Heart right ventricle (tissue), 16 donors: ENCODE measurements around the gene EFHD2. TPM values are rescaled to one million over a fixed set of nuclear protein-coding genes. Genes with fewer than 3 reads are reported as not detected.
A peak's percentile ranks its signal among the peaks of the same experiment; 100 is the strongest.

ENCODE experiments used
- ATAC-seq, 8 donors: fragments of 200-7000 bp; cut with Tn5 transposase; one replicate each; pipeline ENCODE4 v1.9.1; 2020; ENCODE audit warnings: mild to moderate bottlenecking in 8 of 8, moderate library complexity in 8 of 8, moderate number of reproducible peaks in 1 of 8
- DNase-seq, 2 donors: peaks; one replicate each; pipeline ENCODE4 v3.0.0-alpha.2; 2020
- H3K27ac ChIP-seq, 10 donors: fragments of 200-600 bp; sonication (generic) in 2 of 10; one replicate each; pipeline versions ENCODE4 v1.5.0 to v1.8.0; 2020 to 2022; ENCODE audit warnings: mild to moderate bottlenecking in 3 of 10
- H3K27me3 ChIP-seq, 7 donors: fragments of 200-600 bp; one replicate each; pipeline ENCODE4 v1.8.0; 2021 to 2022; ENCODE audit warnings: mild to moderate bottlenecking in 2 of 7
- H3K36me3 ChIP-seq, 9 donors: fragments of 200-600 bp; sonication (generic) in 1 of 9; one replicate each; pipeline versions ENCODE4 v1.5.0 to v1.8.0; 2020 to 2022; ENCODE audit warnings: mild to moderate bottlenecking in 2 of 9
- H3K4me1 ChIP-seq, 9 donors: fragments of 200-600 bp; sonication (generic) in 1 of 9; one replicate each; pipeline versions ENCODE4 v1.5.0 to v1.8.0; 2020 to 2022; ENCODE audit warnings: mild to moderate bottlenecking in 4 of 9
- H3K4me3 ChIP-seq, 10 donors: fragments of 200-600 bp; sonication (generic) in 2 of 10; one replicate each; pipeline versions ENCODE4 v1.5.0 to v1.8.0; 2020 to 2022; ENCODE audit warnings: mild to moderate bottlenecking in 7 of 10, moderate library complexity in 2 of 10
- H3K9me3 ChIP-seq, 11 donors: fragments of 200-600 bp in 10 of 11; sonication (generic) in 2 of 11; one replicate each; pipeline versions ENCODE4 v1.5.0 to v1.8.0; 2013 to 2022; ENCODE audit warnings: mild to moderate bottlenecking in 2 of 11, control low read depth in 1 of 11, moderate library complexity in 1 of 11
- CTCF ChIP-seq, 9 donors: fragments of 200-600 bp; sonication (generic) in 2 of 9; IDR thresholded peaks; one replicate each; pipeline versions ENCODE4 v1.5.0 to v1.8.0; 2021 to 2022; ENCODE audit warnings: antibody characterized with exemption in 9 of 9, mild to moderate bottlenecking in 5 of 9, moderate library complexity in 1 of 9
- WGBS, 2 donors: extraction: QIAGEN DNeasy Blood & Tissue Kit; methylation state at CpG; one replicate each; pipeline ENCODE4 v1.1.7; 2013; ENCODE audit warnings: inconsistent platforms in 1 of 2; 5-methylcytosine and 5-hydroxymethylcytosine counted together
- intact Hi-C, 10 donors: fragments of 100-400 bp; cut with DNase I; formaldehyde crosslinking; loops; one replicate each; pipeline versions ENCODE4 v1.11.1 to v1.14.2; 2022
- polyA plus RNA-seq, 2 donors: library from polyadenylated mRNA; stranded (reverse); fragments of 200-250 nt; gene quantifications; one replicate each; pipeline ENCODE4 v1.2.3, GENCODE V29; 2013
- total RNA-seq, 10 donors: library from RNA; stranded (reverse); fragmentation: NEBNext Ultra II Directional in 3 of 10; extraction: Animal tissue kit (Norgen Biotek cat#: 25700) in 3 of 10; gene quantifications; one replicate each; pipeline versions ENCODE4 v1.2.1 to v1.2.4, GENCODE V29; 2021 to 2023
- donor health status: Arrhythmogenic right ventricular cardiomyopathy.
- donor health status: ischemic (EF 13 %, LVEDD 7.1; RV severe dilation, severe dysfunction).
- donor health status: healthy with polysubstance abuse.
- donor health status: DM: no; HTN: yes; CAD: no.
- donor health status: DM: no; HTN: no; CAD: no.
- donor health status: ischemic (EF 25% LVEDD 6.9; RV normal size, moderate dysfunction).
- donor health status: ischemic (EF 25% LVEDD 5.7; RV mildly dilated, moderate dysfunction).
- donor health status: healthy.
- donor health status: DM: yes; HTN: yes; CAD: no.
- donor health status: Ischemic cardiomyopathy.
- donor health status: ischemic (EF 35%, LVEDD 5.7; RV mildly dilated, moderate dysfunction).
- donor health status: nonischemic (EF 11% LVEDD 7.7; RV severe dilation, severe dysfunction).
- donor health status: DM: yes; HTN: yes; CAD: no.
- donor health status: PGD.
- donor health status: ischemic (EF 29% LVEDD 5.4; RV normal size, mild dysfunction).
- donor health status: nonischemic (EF 23%, LVEDD 6.1; RV moderate dilation, normal function).

EFHD2 gene
- total and polyA plus RNA-seq, 12 donors: 9.4 to 32.1 (median 14.7) TPM

GRCh38 chr1:15406614-15407559 is 2.8 kb upstream of the EFHD2 start:
- H3K4me1 ChIP-seq: peaks cover 5 to 31% (median 20%) of the 10 kb centered on the region in 9 donors
- H3K9me3 ChIP-seq: no peaks in the 10 kb centered on the region
- H3K27me3 ChIP-seq: no peaks in the 10 kb centered on the region
- H3K36me3 ChIP-seq: no peaks in the 10 kb centered on the region
- TF ChIP-seq CTCF (IDR thresholded peaks at IDR 0.05): no peak
- no peak overlapping the region for H3K27ac ChIP-seq
- intact Hi-C loops: loop anchor here in 1 of 10 donors (5.0 kb wide), 1 partner anchor 65 kb away; no protein-coding TSS in a partner anchor
- ATAC-seq: peak in 3 of 8 donors; percentile 6 to 31 (median 9)
- DNase-seq: no peak
- H3K4me3 ChIP-seq: no peak overlapping the region
- WGBS, 2 donors: 53 to 60% methylated on average over 10 of the region's 11 CpGs

GRCh38 chr1:15407580-15407979 is 2.1 kb upstream of the EFHD2 start:
- Histone ChIP-seq H3K36me3 (peaks cover 0 to under 1% (median 0%) of the 10 kb centered on the region in 9 donors), H3K4me3 (no peak overlapping the region), H3K4me1 (peaks cover 7 to 38% (median 26%) of the 10 kb centered on the region in 9 donors), H3K27me3 (no peaks in the 10 kb centered on the region), H3K27ac (no peak overlapping the region), H3K9me3 (no peaks in the 10 kb centered on the region)
- no peak for ATAC-seq
- DNase-seq: no peak
- no peak for TF ChIP-seq CTCF (IDR thresholded peaks at IDR 0.05)
- WGBS, 2 donors: 69 to 86% methylated on average over 7 of the region's 7 CpGs
- intact Hi-C loops: loop anchor here in 1 of 10 donors (5.0 kb wide), 1 partner anchor 65 kb away; no protein-coding TSS in a partner anchor

- H3K27me3 ChIP-seq: no peaks in the 10 kb centered on the region
- DNase-seq (no peak), ATAC-seq (no peak)
- peak overlapping the region; percentile 70 to 94 (median 84) for H3K4me3 ChIP-seq
- H3K27ac ChIP-seq: peak overlapping the region in 6 of 10 donors; percentile 50 to 96 (median 82)
- no peaks in the 10 kb centered on the region for H3K9me3 ChIP-seq
- H3K36me3 ChIP-seq: peaks cover 0 to 11% (median 0%) of the 10 kb centered on the region in 9 donors
- TF ChIP-seq CTCF (IDR thresholded peaks at IDR 0.05): no peak
- WGBS, 2 donors: 39 to 43% methylated on average over 14 of the region's 14 CpGs
- intact Hi-C loops: loop anchor here in 1 of 10 donors (5.0 kb wide), 1 partner anchor 67 kb away; no protein-coding TSS in a partner anchor
- H3K4me1 ChIP-seq: peaks cover 7 to 52% (median 38%) of the 10 kb centered on the region in 9 donors
Measured at GRCh38 chr1:15408890-15409387, 749 bp upstream of the EFHD2 start.

DNA sequence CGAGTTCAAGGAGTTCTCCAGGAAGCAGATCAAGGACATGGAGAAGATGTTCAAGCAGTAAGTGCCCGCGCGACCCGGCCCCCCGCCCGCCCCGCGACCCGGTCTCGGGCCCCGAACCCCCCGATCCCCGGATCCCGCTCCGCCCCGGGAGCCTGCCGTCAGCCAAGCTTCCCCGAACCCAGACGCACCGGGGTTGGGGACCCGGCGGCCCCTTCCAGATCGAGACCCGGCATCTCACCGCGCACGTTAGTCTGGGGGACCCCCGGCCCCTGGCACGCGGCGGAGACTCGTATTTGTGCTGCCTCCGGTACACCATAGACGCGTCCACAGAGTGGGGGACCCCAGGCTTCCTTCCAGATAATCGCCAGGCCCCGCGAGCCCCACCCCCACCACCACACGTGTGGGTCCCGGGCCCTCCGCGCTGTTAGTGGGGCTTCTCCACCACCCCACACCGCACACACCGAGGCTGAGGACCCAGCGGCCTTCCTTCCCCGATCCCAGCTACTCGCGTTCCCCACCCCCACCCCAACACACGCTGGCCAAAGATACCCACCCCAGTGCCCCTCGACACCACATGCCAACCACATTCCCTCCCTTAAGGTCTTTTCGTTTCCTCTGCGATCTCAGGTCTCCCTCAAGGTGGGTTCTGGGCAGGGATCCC is 665 bp downstream of the EFHD2 start:
- Histone ChIP-seq H3K9me3 (no peaks in the 10 kb centered on the region), H3K27me3 (no peaks in the 10 kb centered on the region), H3K4me3 (peak overlapping the region; percentile 70 to 94 (median 84)), H3K27ac (peak overlapping the region in 9 of 10 donors; percentile 66 to 96 (median 81)), H3K36me3 (peaks cover 0 to 26% (median 0%) of the 10 kb centered on the region in 9 donors), H3K4me1 (peaks cover 7 to 66% (median 45%) of the 10 kb centered on the region in 9 donors)
- 3% methylated on average over 53 of the region's 53 CpGs for WGBS, 2 donors
- intact Hi-C loops: loop anchor here in 1 of 10 donors (5.0 kb wide), 1 partner anchor 68 kb away; no protein-coding TSS in a partner anchor
- peak in 1 of 8 donors; percentile 12 for ATAC-seq
- DNase-seq: peak in 1 of 2 donors; percentile 27
- TF ChIP-seq CTCF (IDR thresholded peaks at IDR 0.05): no peak
